Measurements from ENCODE around the gene NVL.

- TF ChIP-seq, protein P1, sequence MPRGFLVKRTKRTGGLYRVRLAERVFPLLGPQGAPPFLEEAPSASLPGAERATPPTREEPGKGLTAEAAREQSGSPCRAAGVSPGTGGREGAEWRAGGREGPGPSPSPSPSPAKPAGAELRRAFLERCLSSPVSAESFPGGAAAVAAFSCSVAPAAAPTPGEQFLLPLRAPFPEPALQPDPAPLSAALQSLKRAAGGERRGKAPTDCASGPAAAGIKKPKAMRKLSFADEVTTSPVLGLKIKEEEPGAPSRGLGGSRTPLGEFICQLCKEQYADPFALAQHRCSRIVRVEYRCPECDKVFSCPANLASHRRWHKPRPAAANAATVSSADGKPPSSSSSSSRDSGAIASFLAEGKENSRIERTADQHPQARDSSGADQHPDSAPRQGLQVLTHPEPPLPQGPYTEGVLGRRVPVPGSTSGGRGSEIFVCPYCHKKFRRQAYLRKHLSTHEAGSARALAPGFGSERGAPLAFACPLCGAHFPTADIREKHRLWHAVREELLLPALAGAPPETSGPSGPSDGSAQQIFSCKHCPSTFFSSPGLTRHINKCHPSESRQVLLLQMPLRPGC (tag by site-specific recombination; IDR thresholded peaks at IDR 0.05) = no peak
- TF ChIP-seq ZNF18 (tag by site-specific recombination; IDR thresholded peaks at IDR 0.05) = no peak
- no peak for TF ChIP-seq ZNF362 (tag by site-specific recombination; IDR thresholded peaks at IDR 0.05)
- no peak for TF ChIP-seq ZNF138 (tag by site-specific recombination; IDR thresholded peaks at IDR 0.05; ENCODE audit: borderline replicate concordance)
- no peak for TF ChIP-seq ZNF596 (tag by site-specific recombination; IDR thresholded peaks at IDR 0.05)
- no peak for TF ChIP-seq ZNF223 (tag by site-specific recombination; IDR thresholded peaks at IDR 0.05)
- TF ChIP-seq HOXA7 (CRISPR knock-in tag; IDR thresholded peaks at IDR 0.05; ENCODE audit: borderline replicate concordance) = no peak
- TF ChIP-seq TCF7L2 (IDR thresholded peaks at IDR 0.05; ENCODE audit: borderline replicate concordance, low read depth, low read length) = no peak
These were observed 1.9 kb upstream of the NVL start for GRCh38 chr1:224331824-224332223.

Measured in HEK293 (cell line).